ENCODE data around the gene SEPTIN12. TPM values are rescaled to one million over a fixed set of nuclear protein-coding genes. Genes with fewer than 3 reads are reported as not detected.

Gene SEPTIN12
- total RNA-seq, 1 donor from 2014 or later, result 0.96 TPM

GRCh38 chr16:4796982-4797804 is 9.0 kb upstream of the SEPTIN12 start:
- no peak overlapping the region for H3K27ac Mint-ChIP-seq (ENCODE audit: unreplicated experiment)
- no peak for DNase-seq
- H3K9me3 Mint-ChIP-seq (ENCODE audit: unreplicated experiment), result peaks cover 3% of the 10 kb centered on the region
- H3K4me3 Mint-ChIP-seq (ENCODE audit: unreplicated experiment), result no peak overlapping the region
- H3K36me3 Mint-ChIP-seq (ENCODE audit: unreplicated experiment), result no peaks in the 10 kb centered on the region
- no peak for TF ChIP-seq CTCF (IDR thresholded peaks at IDR 0.05; ENCODE audit: partially characterized antibody, unreplicated experiment)
- H3K27me3 Mint-ChIP-seq (ENCODE audit: unreplicated experiment), result peaks cover 2% of the 10 kb centered on the region
- peaks cover 8% of the 10 kb centered on the region for H3K4me1 Mint-ChIP-seq (ENCODE audit: low read depth, unreplicated experiment)

DNA sequence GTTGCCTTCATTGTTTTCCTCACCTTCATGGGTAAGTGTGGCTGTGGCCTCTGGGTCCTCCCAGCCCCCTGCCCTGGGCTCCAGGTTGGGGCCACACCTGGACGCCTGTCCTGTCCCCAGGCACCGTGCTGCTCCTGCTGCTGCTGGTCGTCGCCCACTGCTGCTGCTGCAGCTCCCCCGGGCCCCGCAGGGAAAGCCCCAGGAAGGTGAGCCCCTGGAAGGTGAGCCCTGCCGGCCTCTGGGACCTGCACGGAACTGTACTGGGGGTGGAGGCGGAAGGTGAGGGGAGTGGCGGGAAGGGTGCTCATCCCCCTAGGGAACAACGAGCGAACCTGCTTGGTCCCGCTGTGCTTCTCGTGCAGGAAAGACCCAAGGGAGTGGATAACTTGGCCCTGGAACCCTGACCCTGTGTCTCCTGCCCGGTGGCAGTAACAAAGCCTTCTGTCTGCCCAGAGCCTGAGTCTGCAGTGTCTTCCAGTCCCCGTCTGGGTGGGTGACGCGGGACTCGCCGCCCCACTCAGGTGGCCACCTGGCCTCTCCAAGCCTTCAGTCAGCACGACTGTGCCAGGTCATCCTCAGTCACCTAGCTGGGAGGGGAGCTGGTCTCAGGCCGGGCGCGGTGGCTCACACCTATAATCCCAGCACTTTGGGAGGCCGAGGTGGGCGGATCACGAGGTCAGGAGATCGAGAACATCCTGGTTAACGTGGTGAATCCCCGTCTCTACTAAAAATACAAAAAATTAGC is 7.9 kb upstream of the SEPTIN12 start:
- Mint-ChIP-seq H3K27ac (ENCODE audit: unreplicated experiment) (no peak overlapping the region), H3K27me3 (ENCODE audit: unreplicated experiment) (peaks cover 2% of the 10 kb centered on the region), H3K4me3 (ENCODE audit: unreplicated experiment) (no peak overlapping the region), H3K36me3 (ENCODE audit: unreplicated experiment) (no peaks in the 10 kb centered on the region), H3K9me3 (ENCODE audit: unreplicated experiment) (peaks cover 3% of the 10 kb centered on the region), H3K4me1 (ENCODE audit: low read depth, unreplicated experiment) (peaks cover 11% of the 10 kb centered on the region)
- no peak for TF ChIP-seq CTCF (IDR thresholded peaks at IDR 0.05; ENCODE audit: partially characterized antibody, unreplicated experiment)
- no peak for DNase-seq

GRCh38 chr16:4795181-4795827 is 7.2 kb upstream of the SEPTIN12 start, which contains the start of gene SMIM22:
Gene SMIM22, plus strand, starts transcription at chr16:4795369. Its CDS starts 366 bp downstream, at chr16:4795735.
- H3K27me3 Mint-ChIP-seq (ENCODE audit: unreplicated experiment), result no peaks in the 10 kb centered on the region
- peaks cover 2% of the 10 kb centered on the region for H3K9me3 Mint-ChIP-seq (ENCODE audit: unreplicated experiment)
- no peak within 1 kb of the TSS for H3K4me3 Mint-ChIP-seq (ENCODE audit: unreplicated experiment)
- no peak for TF ChIP-seq CTCF (IDR thresholded peaks at IDR 0.05; ENCODE audit: partially characterized antibody, unreplicated experiment)
- H3K36me3 Mint-ChIP-seq (ENCODE audit: unreplicated experiment), result no peaks in the 10 kb centered on the region
- H3K4me1 Mint-ChIP-seq (ENCODE audit: low read depth, unreplicated experiment), result peaks cover 6% of the 10 kb centered on the region
- no peak within 1 kb of the TSS for H3K27ac Mint-ChIP-seq (ENCODE audit: unreplicated experiment)
- DNase-seq, result no peak

GRCh38 chr16:4792951-4793513 is 4.9 kb upstream of the SEPTIN12 start:
- no peak for DNase-seq
- TF ChIP-seq CTCF (IDR thresholded peaks at IDR 0.05; ENCODE audit: partially characterized antibody, unreplicated experiment), result no peak
- Mint-ChIP-seq H3K4me1 (ENCODE audit: low read depth, unreplicated experiment) (peaks cover 6% of the 10 kb centered on the region), H3K27ac (ENCODE audit: unreplicated experiment) (no peak overlapping the region), H3K4me3 (ENCODE audit: unreplicated experiment) (no peak overlapping the region), H3K27me3 (ENCODE audit: unreplicated experiment) (peaks cover 2% of the 10 kb centered on the region), H3K36me3 (ENCODE audit: unreplicated experiment) (no peaks in the 10 kb centered on the region), H3K9me3 (ENCODE audit: unreplicated experiment) (no peaks in the 10 kb centered on the region)
